SK-N-SH treated with all-trans-retinoic acid at 6 μM for 48 hours (cell line): ENCODE results near the gene CCDC8.

Experiments used
- ARNTL ChIP-seq: fragments of 450-650 bp; formaldehyde crosslinking; IDR thresholded peaks from 2 replicates; pipeline ENCODE4 v1.5.0; 2020; ENCODE audit warnings: low read depth, mild to moderate bottlenecking, moderate library complexity, borderline replicate concordance
- BACH2 ChIP-seq: fragments of 250-450 bp; sonication (Bioruptor Pico); IDR thresholded peaks from 2 replicates; pipeline ENCODE4 v1.9.0; 2021; ENCODE audit warnings: mild to moderate bottlenecking, borderline replicate concordance
- CSDC2 ChIP-seq: fragments of 250-450 bp; sonication (Bioruptor Pico); IDR thresholded peaks from 2 replicates; pipeline ENCODE4 v1.5.0; 2020; ENCODE audit warnings: mild to moderate bottlenecking, moderate library complexity
- ISL1 ChIP-seq: fragments of 250-450 bp; sonication (Bioruptor Pico); IDR thresholded peaks from 2 replicates; pipeline ENCODE4 v2.1.2; 2022; ENCODE audit warnings: mild to moderate bottlenecking, moderate library complexity
- PPARA ChIP-seq: fragments of 250-450 bp; sonication (Bioruptor Pico); IDR thresholded peaks from 2 replicates; pipeline ENCODE4 v1.5.0; 2020; ENCODE audit warnings: mild to moderate bottlenecking, borderline replicate concordance
- RARB ChIP-seq: fragments of 250-450 bp; sonication (Bioruptor Pico); IDR thresholded peaks from 2 replicates; pipeline ENCODE4 v1.8.0; 2021; ENCODE audit warnings: mild to moderate bottlenecking, moderate library complexity
- TCF4 ChIP-seq: fragments of 250-450 bp; sonication (Bioruptor Pico); IDR thresholded peaks from 2 replicates; pipeline ENCODE4 v1.8.0; 2021; ENCODE audit warnings: mild to moderate bottlenecking, moderate library complexity, borderline replicate concordance
- TOX ChIP-seq: fragments of 250-450 bp; sonication (Bioruptor Pico); IDR thresholded peaks from 2 replicates; pipeline ENCODE4 v1.8.0; 2021; ENCODE audit warnings: mild to moderate bottlenecking, moderate library complexity, borderline replicate concordance
- ZFP3 ChIP-seq: fragments of 250-450 bp; sonication (Bioruptor Pico); IDR thresholded peaks from 2 replicates; pipeline ENCODE4 v1.5.0; 2020; ENCODE audit warnings: mild to moderate bottlenecking, moderate library complexity
- ZFP30 ChIP-seq: fragments of 450-650 bp; formaldehyde crosslinking; IDR thresholded peaks from 2 replicates; pipeline ENCODE4 v1.5.0; 2022; ENCODE audit warnings: mild to moderate bottlenecking, moderate library complexity
- ZNF565 ChIP-seq: fragments of 450-650 bp; formaldehyde crosslinking; conservative IDR thresholded peaks from 2 replicates; pipeline ENCODE4 v1.5.0; 2020; ENCODE audit warnings: low read depth, mild to moderate bottlenecking, moderate library complexity
- TF ChIP-seq, protein P1 (sequence below): fragments of 250-450 bp; sonication (Bioruptor Pico); IDR thresholded peaks from 2 replicates; pipeline ENCODE4 v1.8.0; 2020; ENCODE audit warnings: mild to moderate bottlenecking, moderate library complexity, borderline replicate concordance
- TF ChIP-seq, protein P2 (sequence below): fragments of 250-450 bp; sonication (Bioruptor Pico); IDR thresholded peaks from 2 replicates; pipeline ENCODE4 v1.5.1; 2020; ENCODE audit warnings: low read depth, mild to moderate bottlenecking, moderate library complexity

DNA sequence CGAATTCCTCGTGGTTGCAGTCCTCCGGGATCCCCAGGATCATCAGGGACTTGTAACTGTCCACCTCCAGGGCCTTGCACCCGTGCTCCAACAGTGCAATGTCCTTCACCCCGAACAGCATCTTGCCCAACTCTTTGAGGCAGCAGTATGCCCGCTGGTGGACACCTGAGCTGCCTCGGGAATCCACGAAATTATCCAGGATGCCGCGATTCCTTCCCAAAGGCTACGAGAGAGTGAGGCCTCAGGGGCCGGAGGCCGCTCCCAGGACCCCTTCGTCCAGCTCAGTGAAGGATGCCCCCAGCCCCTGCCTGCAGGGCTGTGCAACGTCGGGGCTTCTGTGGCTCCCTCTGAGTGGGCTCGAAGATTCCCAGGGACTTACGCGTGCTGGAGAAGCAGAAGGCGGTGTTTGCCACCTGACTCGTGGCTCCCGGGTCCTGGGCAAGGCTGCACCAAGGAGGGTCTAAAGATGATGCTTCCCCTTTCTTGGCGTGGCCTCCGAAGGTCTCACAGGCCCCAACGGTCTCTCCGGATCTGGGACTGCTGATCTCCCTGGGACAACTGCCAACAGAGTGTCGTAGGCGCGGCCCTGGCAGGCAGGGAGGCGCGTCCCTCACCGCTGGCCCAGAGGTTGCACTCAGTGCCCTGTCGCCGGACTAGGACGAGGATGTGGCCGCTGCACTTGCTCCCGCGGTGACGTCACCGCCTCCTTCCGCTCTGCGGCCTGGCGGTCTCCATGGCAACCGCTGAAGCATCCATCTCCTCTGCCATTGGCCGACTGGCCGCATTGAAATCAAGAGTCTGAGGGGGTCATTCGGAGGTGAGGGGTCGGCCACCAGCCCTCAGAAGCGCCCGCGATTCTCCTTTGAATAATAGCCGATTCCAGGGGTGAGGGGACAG lies 15.1 kb upstream of the CCDC8 start, which contains the start of gene PNMA8C:
- TF ChIP-seq, protein P1, sequence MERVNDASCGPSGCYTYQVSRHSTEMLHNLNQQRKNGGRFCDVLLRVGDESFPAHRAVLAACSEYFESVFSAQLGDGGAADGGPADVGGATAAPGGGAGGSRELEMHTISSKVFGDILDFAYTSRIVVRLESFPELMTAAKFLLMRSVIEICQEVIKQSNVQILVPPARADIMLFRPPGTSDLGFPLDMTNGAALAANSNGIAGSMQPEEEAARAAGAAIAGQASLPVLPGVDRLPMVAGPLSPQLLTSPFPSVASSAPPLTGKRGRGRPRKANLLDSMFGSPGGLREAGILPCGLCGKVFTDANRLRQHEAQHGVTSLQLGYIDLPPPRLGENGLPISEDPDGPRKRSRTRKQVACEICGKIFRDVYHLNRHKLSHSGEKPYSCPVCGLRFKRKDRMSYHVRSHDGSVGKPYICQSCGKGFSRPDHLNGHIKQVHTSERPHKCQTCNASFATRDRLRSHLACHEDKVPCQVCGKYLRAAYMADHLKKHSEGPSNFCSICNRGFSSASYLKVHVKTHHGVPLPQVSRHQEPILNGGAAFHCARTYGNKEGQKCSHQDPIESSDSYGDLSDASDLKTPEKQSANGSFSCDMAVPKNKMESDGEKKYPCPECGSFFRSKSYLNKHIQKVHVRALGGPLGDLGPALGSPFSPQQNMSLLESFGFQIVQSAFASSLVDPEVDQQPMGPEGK (CRISPR knock-in tag), result no peak
- TF ChIP-seq ZNF565 (CRISPR knock-in tag) (no peak), CSDC2 (CRISPR knock-in tag) (no peak), PPARA (CRISPR knock-in tag) (no peak), ISL1 (CRISPR knock-in tag) (no peak), ARNTL (no peak), ZFP30 (no peak), TOX (CRISPR knock-in tag) (no peak), RARB (CRISPR knock-in tag) (no peak), TCF4 (CRISPR knock-in tag) (no peak), ZFP3 (CRISPR knock-in tag) (no peak), BACH2 (no peak)
- TF ChIP-seq, protein P2, sequence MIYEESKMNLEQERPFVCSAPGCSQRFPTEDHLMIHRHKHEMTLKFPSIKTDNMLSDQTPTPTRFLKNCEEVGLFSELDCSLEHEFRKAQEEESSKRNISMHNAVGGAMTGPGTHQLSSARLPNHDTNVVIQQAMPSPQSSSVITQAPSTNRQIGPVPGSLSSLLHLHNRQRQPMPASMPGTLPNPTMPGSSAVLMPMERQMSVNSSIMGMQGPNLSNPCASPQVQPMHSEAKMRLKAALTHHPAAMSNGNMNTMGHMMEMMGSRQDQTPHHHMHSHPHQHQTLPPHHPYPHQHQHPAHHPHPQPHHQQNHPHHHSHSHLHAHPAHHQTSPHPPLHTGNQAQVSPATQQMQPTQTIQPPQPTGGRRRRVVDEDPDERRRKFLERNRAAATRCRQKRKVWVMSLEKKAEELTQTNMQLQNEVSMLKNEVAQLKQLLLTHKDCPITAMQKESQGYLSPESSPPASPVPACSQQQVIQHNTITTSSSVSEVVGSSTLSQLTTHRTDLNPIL (CRISPR knock-in tag), result no peak
